Body of pancreas (tissue), 4 donors: ENCODE data around the gene MYEOV. TPM values are rescaled to one million over a fixed set of nuclear protein-coding genes. Genes with fewer than 3 reads are reported as not detected.

Source experiments
- ATAC-seq: fragments of 150-250 bp; one replicate; pipeline ENCODE4 v1.9.1; 2016
- DNase-seq, 4 donors: peaks; one replicate each; pipeline ENCODE4 v3.0.0-alpha.2; 2019
- H3K27ac ChIP-seq, 4 donors: fragments of 200-600 bp; sonication (generic); 1 replicate in 3 of 4; 2 replicates in 1 of 4; pipeline versions ENCODE4 v1.5.1 to v1.6.1; 2016 to 2019; ENCODE audit warnings: mild to moderate bottlenecking in 1 of 4, mixed read lengths in 1 of 4, moderate library complexity in 1 of 4
- H3K27me3 ChIP-seq, 2 donors: fragments of 200-600 bp; sonication (generic); one replicate each; pipeline ENCODE4 v1.6.0; 2016; ENCODE audit warnings: mild to moderate bottlenecking in 1 of 2
- H3K36me3 ChIP-seq, 2 donors: fragments of 200-600 bp; sonication (generic); replicated peaks in 1 of 2; 2 replicates each; pipeline ENCODE4 v1.5.1; 2016; ENCODE audit warnings: low read depth in 2 of 2; ENCODE audit not compliant: insufficient read depth in 1 of 2
- H3K4me1 ChIP-seq: fragments of 200-600 bp; sonication (generic); one replicate; pipeline ENCODE4 v1.6.0; 2016
- H3K4me3 ChIP-seq, 2 donors: fragments of 200-600 bp; sonication (generic); 1 replicate in 1 of 2; 2 replicates in 1 of 2; pipeline ENCODE4 v1.5.1; 2016 to 2019
- H3K9me3 ChIP-seq, 3 donors: fragments of 200-600 bp; sonication (generic); 1 replicate in 2 of 3; 2 replicates in 1 of 3; pipeline ENCODE4 v1.5.1; 2016
- POLR2A ChIP-seq, 3 donors: fragments of 450-650 bp; IDR thresholded peaks; one replicate each; pipeline ENCODE4 v1.6.1; 2016; ENCODE audit warnings: antibody characterized with exemption in 3 of 3, mild to moderate bottlenecking in 2 of 3
- WGBS, 2 donors: methylation state at CpG; one replicate each; pipeline ENCODE4 v1.1.5; 2017; 5-methylcytosine and 5-hydroxymethylcytosine counted together
- intact Hi-C: fragments of 100-400 bp; cut with DNase I; formaldehyde crosslinking; loops from one replicate; pipeline ENCODE4 v1.15.1; 2023
- total RNA-seq, 2 donors: library from RNA; depleted of rRNA; stranded (reverse); fragments of >200 nt; gene quantifications; one replicate each; pipeline ENCODE4 v1.1.0, GENCODE V29; 2016
- TF ChIP-seq, protein P1 (sequence below), 7 experiments: fragments of 450-650 bp in 4 of 7; fragments of 200-600 bp in 3 of 7; sonication (generic) in 3 of 7; IDR thresholded peaks; one replicate each; pipeline ENCODE4 v1.5.1; 2016 to 2019; ENCODE audit warnings: antibody characterized with exemption in 7 of 7

MYEOV gene
- total RNA-seq, 2 donors from 2014 or later: 2.3 to 7.0 TPM

DNA sequence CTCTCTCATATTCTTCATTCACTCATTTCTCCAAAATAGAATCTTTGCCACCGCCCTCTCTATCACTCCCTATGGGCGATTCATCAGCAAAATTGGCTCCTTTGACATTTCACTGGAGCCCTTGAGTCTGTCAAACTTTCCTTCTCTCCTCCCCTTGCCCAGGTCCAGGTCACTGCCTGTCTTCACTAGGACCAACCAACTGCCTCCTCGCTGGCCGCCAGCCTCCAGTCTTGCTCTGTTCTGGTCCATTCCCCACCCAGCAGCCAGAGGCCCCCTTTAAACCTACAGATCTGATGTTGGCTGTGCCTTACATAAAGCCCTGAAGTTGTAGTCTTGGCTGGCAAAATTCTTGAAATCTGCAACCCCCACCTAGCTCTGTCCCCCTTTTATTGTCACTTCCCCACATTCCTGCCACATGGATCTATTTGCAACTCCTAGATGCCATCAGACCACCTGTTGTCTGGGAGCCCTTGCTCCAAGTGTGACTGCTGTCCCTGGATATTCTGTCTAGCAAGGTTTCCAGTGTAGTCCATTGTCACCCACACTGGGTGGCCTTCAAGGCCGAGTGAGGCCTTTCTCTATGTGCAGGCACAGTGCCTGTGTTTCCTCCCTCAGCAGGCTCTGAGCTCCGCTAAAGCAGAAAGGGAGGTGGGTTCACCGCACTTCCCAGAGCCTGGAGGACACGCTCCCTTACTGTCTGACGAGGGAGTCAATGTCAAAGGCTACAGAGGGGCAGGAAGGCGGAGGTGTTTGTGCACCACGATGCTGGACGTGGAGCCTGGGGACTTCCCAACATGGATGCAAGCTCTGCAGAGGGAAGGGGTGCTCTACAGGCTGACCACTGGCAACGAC lies 25.5 kb downstream of the MYEOV start:
- peak overlapping the region in 2 of 4 donors; percentile 41 to 45 for H3K27ac ChIP-seq
- H3K36me3 ChIP-seq: no peaks in the 10 kb centered on the region
- H3K4me1 ChIP-seq: peaks cover 18% of the 10 kb centered on the region
- no peak overlapping the region for H3K4me3 ChIP-seq
- DNase-seq: no peak
- intact Hi-C loops: no loop called here
- 85 to 93% methylated on average over 11 to 13 of the region's 13 CpGs for WGBS, 2 donors
- H3K9me3 ChIP-seq: no peaks in the 10 kb centered on the region
- no peak for ATAC-seq
- H3K27me3 ChIP-seq: no peaks in the 10 kb centered on the region
- no peak for TF ChIP-seq POLR2A (IDR thresholded peaks at IDR 0.05)
- TF ChIP-seq, protein P1, sequence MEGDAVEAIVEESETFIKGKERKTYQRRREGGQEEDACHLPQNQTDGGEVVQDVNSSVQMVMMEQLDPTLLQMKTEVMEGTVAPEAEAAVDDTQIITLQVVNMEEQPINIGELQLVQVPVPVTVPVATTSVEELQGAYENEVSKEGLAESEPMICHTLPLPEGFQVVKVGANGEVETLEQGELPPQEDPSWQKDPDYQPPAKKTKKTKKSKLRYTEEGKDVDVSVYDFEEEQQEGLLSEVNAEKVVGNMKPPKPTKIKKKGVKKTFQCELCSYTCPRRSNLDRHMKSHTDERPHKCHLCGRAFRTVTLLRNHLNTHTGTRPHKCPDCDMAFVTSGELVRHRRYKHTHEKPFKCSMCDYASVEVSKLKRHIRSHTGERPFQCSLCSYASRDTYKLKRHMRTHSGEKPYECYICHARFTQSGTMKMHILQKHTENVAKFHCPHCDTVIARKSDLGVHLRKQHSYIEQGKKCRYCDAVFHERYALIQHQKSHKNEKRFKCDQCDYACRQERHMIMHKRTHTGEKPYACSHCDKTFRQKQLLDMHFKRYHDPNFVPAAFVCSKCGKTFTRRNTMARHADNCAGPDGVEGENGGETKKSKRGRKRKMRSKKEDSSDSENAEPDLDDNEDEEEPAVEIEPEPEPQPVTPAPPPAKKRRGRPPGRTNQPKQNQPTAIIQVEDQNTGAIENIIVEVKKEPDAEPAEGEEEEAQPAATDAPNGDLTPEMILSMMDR (IDR thresholded peaks at IDR 0.05): no peak

DNA sequence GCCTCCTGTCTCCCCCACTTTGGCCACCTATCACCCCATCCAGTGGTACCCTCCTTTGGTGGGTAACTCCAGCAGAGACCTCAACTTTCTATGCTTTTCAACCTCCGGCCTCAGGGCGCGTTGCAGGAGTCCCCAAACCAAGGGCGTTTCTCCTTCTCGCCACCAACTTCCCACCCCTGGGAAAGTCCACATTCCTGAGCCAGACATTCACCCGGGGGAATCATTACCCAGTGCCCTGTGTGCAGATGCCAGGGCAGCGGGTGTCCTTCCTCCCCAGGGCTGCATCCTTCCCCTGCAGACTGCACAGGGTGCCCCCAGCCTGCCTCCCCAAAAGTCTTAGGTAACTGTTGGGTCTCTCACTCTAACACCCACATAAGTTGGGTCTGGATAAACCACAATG lies 26.4 kb downstream of the MYEOV start:
- 70 to 77% methylated on average over 6 to 7 of the region's 7 CpGs for WGBS, 2 donors
- Histone ChIP-seq H3K4me3 (no peak overlapping the region), H3K9me3 (no peaks in the 10 kb centered on the region), H3K27me3 (no peaks in the 10 kb centered on the region), H3K27ac (peak overlapping the region in 2 of 4 donors; percentile 41 to 45), H3K4me1 (peaks cover 18% of the 10 kb centered on the region), H3K36me3 (no peaks in the 10 kb centered on the region)
- ATAC-seq: peak; percentile 87
- TF ChIP-seq, protein P1 (IDR thresholded peaks at IDR 0.05): no peak
- TF ChIP-seq POLR2A (IDR thresholded peaks at IDR 0.05): no peak
- peak; percentile 33 to 52 (median 41) for DNase-seq
- intact Hi-C loops: no loop called here

DNA sequence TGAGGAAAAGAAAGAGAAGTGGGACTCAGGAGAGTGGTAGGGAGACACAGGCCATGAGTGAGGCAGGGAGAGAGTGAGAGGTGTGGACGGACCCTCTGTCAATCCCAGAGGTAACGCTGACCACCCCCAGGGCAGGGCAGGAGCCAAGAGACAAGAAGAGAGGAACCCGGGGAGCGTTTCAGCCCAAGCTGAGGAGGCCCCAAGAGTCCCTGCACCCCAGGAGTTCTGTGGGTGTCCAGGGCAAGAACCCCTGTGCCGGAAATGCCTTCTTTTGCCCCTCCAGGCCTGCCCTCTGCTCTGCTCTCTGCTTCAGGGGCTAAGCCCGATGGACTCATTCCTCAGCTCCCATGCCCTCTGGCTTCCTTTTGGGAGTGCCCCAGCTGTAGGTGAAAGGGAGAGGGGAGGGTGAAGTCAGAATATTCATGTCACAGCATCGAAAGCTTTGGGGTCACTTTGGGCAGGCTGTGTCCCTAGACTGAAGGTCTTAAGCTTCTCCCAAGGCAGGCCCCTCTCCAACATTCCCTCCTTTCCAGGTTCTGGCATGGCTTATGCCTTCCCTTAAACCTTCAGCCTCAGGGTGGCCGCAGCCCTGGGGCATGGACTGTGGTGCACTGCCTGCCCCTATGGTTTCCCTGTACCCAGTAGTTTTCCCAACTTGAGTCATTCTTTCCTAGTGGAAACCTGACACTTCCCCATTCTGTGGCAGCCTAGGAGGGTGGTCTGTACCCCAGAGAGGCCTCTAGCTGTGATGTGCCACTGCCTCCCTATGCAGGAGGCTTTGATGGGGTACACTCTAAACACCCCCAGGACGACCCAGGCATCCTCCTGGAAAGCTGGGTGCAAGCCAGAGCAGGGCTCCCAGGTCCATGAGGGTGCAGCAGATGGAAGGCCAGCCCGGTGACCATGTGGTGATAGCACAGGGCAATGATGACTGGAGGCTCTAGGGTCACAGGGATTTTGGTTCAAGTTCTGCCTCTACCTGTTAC lies 27.1 kb downstream of the MYEOV start:
- Histone ChIP-seq H3K4me3 (no peak overlapping the region), H3K27me3 (no peaks in the 10 kb centered on the region), H3K4me1 (peaks cover 18% of the 10 kb centered on the region), H3K27ac (peak overlapping the region in 2 of 4 donors; percentile 41 to 45), H3K36me3 (no peaks in the 10 kb centered on the region), H3K9me3 (no peaks in the 10 kb centered on the region)
- 81 to 86% methylated on average over 7 to 10 of the region's 10 CpGs for WGBS, 2 donors
- intact Hi-C loops: no loop called here
- TF ChIP-seq POLR2A (IDR thresholded peaks at IDR 0.05): no peak
- TF ChIP-seq, protein P1 (IDR thresholded peaks at IDR 0.05): no peak
- ATAC-seq (no peak), DNase-seq (no peak)

DNA sequence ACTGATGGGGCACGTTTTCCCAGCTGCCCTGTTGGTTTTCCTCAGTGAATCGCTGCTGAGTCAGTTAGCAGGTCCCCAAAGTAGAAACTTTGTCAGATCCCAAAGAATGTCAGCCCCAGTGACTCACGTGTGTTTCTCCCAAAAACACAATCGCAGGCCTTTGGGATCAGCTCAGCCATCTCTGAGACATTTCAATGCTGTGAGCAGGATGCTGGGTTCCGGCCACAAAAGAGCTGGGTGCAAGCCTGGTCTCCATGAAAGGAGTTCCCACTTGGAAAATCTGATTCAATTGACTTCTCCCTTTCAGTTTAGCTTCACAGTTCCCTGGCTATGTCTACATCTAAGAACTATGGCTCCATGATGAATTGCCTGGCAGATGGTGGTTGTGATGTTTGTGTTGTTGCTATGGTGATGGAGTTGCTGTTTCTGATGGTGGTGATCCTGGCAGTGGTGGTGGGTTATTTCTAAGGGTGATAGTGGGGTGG lies 28.0 kb downstream of the MYEOV start:
- TF ChIP-seq, protein P1 (IDR thresholded peaks at IDR 0.05): no peak
- no peak for TF ChIP-seq POLR2A (IDR thresholded peaks at IDR 0.05)
- H3K4me1 ChIP-seq: peaks cover 18% of the 10 kb centered on the region

More for the DNA sequence above, 28.0 kb downstream of the MYEOV start:
- DNase-seq (no peak), ATAC-seq (no peak)
- H3K36me3 ChIP-seq: no peaks in the 10 kb centered on the region
- H3K27me3 ChIP-seq: no peaks in the 10 kb centered on the region
- H3K9me3 ChIP-seq: no peaks in the 10 kb centered on the region
- WGBS, 2 donors: 83 to 87% methylated on average over 5 of the region's 5 CpGs
- no peak overlapping the region for H3K4me3 ChIP-seq
- no peak overlapping the region for H3K27ac ChIP-seq
- intact Hi-C loops: no loop called here
